COLO829 (cell line): ENCODE data around the gene CPNE5.
A peak's percentile ranks its signal among the peaks of the same experiment; 100 is the strongest.

ENCODE experiments used
- DNase-seq: peaks from one replicate; pipeline ENCODE4 v3.0.0; 2012; ENCODE audit warnings: low spot score

CPNE5 gene

GRCh38 chr6:36760685-36761435, 78.4 kb downstream of the CPNE5 start:
- DNase-seq = peak; percentile 43

GRCh38 chr6:36759148-36759759, 80.0 kb downstream of the CPNE5 start:
- DNase-seq = peak; percentile 89

- DNase-seq = no peak
Observed at GRCh38 chr6:36758516-36759147, 80.6 kb downstream of the CPNE5 start.

GRCh38 chr6:36757943-36758508, 81.2 kb downstream of the CPNE5 start:
- DNase-seq = no peak

GRCh38 chr6:36757206-36757605, 82.0 kb downstream of the CPNE5 start:
- DNase-seq = no peak

GRCh38 chr6:36756786-36757185, 82.5 kb downstream of the CPNE5 start:
- no peak for DNase-seq

- DNase-seq = no peak
Observed at GRCh38 chr6:36755435-36756348, 83.6 kb downstream of the CPNE5 start.

- no peak for DNase-seq
Observed at GRCh38 chr6:36754582-36755434, 84.4 kb downstream of the CPNE5 start.

GRCh38 chr6:36753671-36754405, 85.4 kb downstream of the CPNE5 start:
- DNase-seq = no peak

GRCh38 chr6:36752886-36753506, 86.2 kb downstream of the CPNE5 start:
- no peak for DNase-seq

GRCh38 chr6:36752187-36752885, 86.9 kb downstream of the CPNE5 start:
- DNase-seq = no peak

- no peak for DNase-seq
Observed at GRCh38 chr6:36751833-36752186, 87.4 kb downstream of the CPNE5 start.

GRCh38 chr6:36751091-36751490, 88.2 kb downstream of the CPNE5 start:
- no peak for DNase-seq

GRCh38 chr6:36749829-36750489, 89.3 kb downstream of the CPNE5 start:
- DNase-seq = no peak

- no peak for DNase-seq
Observed at GRCh38 chr6:36746251-36746650, 93.0 kb downstream of the CPNE5 start.

- no peak for DNase-seq
Observed at GRCh38 chr6:36745836-36746235, 93.4 kb downstream of the CPNE5 start.

GRCh38 chr6:36745283-36745682, 94.0 kb downstream of the CPNE5 start:
- DNase-seq = no peak

- no peak for DNase-seq
Observed at GRCh38 chr6:36744304-36744673, 95.0 kb downstream of the CPNE5 start.
